Peyer's patch (tissue), 4 donors: ENCODE results near the gene ZNF148. TPM values are rescaled to one million over a fixed set of nuclear protein-coding genes. Genes with fewer than 3 reads are reported as not detected.
"Not testable (repeated sequence)": the region's sequence is repeated elsewhere in the genome, so short reads cannot be mapped to it uniquely, and the experiment has no call there.

ENCODE experiments used
- DNase-seq, 3 donors: peaks; one replicate each; pipeline ENCODE4 v3.0.0-alpha.2; 2017 to 2019
- H3K27ac ChIP-seq, 4 donors: fragments of 200-600 bp; sonication (generic); one replicate each; pipeline ENCODE4 v1.5.1; 2016 to 2019
- H3K27me3 ChIP-seq, 2 donors: fragments of 200-600 bp; sonication (generic); one replicate each; pipeline ENCODE4 v1.5.1; 2019
- H3K36me3 ChIP-seq, 3 donors: fragments of 200-600 bp; sonication (generic); one replicate each; pipeline ENCODE4 v1.5.1; 2016 to 2019
- H3K4me1 ChIP-seq, 4 donors: fragments of 200-600 bp; sonication (generic); one replicate each; pipeline ENCODE4 v1.5.1; 2016 to 2019
- H3K4me3 ChIP-seq, 4 donors: fragments of 200-600 bp; sonication (generic); 1 replicate in 3 of 4; 2 replicates in 1 of 4; pipeline ENCODE4 v1.5.1; 2016 to 2019; ENCODE audit warnings: mild to moderate bottlenecking in 1 of 4
- H3K9me3 ChIP-seq, 4 donors: fragments of 200-600 bp; sonication (generic); one replicate each; pipeline ENCODE4 v1.5.1; 2016 to 2019; ENCODE audit warnings: mild to moderate bottlenecking in 1 of 4
- POLR2A ChIP-seq, 2 donors: fragments of 450-650 bp; IDR thresholded peaks; one replicate each; pipeline ENCODE4 v1.5.1; 2017; ENCODE audit warnings: antibody characterized with exemption in 2 of 2, mild to moderate bottlenecking in 2 of 2, moderate library complexity in 2 of 2
- total RNA-seq, 4 donors: library from RNA; depleted of rRNA; stranded (reverse); fragments of >200 nt; gene quantifications; one replicate each; pipeline ENCODE4 v1.1.0, GENCODE V29; 2016
- TF ChIP-seq, protein P1 (sequence below), 6 experiments: fragments of 450-650 bp in 4 of 6; fragments of 200-600 bp in 2 of 6; sonication (generic) in 1 of 6; IDR thresholded peaks; one replicate each; pipeline ENCODE4 v1.5.1; 2017 to 2019; ENCODE audit warnings: antibody characterized with exemption in 6 of 6, mild to moderate bottlenecking in 3 of 6, moderate library complexity in 1 of 6

Gene ZNF148
- total RNA-seq, 4 donors from 2014 or later = 17.7 to 48.7 (median 24.7) TPM

- no peaks in the 10 kb centered on the region for H3K36me3 ChIP-seq
- TF ChIP-seq POLR2A (IDR thresholded peaks at IDR 0.05) = no peak
- TF ChIP-seq, protein P1, sequence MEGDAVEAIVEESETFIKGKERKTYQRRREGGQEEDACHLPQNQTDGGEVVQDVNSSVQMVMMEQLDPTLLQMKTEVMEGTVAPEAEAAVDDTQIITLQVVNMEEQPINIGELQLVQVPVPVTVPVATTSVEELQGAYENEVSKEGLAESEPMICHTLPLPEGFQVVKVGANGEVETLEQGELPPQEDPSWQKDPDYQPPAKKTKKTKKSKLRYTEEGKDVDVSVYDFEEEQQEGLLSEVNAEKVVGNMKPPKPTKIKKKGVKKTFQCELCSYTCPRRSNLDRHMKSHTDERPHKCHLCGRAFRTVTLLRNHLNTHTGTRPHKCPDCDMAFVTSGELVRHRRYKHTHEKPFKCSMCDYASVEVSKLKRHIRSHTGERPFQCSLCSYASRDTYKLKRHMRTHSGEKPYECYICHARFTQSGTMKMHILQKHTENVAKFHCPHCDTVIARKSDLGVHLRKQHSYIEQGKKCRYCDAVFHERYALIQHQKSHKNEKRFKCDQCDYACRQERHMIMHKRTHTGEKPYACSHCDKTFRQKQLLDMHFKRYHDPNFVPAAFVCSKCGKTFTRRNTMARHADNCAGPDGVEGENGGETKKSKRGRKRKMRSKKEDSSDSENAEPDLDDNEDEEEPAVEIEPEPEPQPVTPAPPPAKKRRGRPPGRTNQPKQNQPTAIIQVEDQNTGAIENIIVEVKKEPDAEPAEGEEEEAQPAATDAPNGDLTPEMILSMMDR (IDR thresholded peaks at IDR 0.05) = no peak
- H3K27me3 ChIP-seq = no peaks in the 10 kb centered on the region
- H3K27ac ChIP-seq = no peak overlapping the region
- no peak for DNase-seq
- no peaks in the 10 kb centered on the region for H3K9me3 ChIP-seq
- H3K4me3 ChIP-seq = no peak overlapping the region
- no peaks in the 10 kb centered on the region for H3K4me1 ChIP-seq
These were observed 14.2 kb upstream of the ZNF148 start for GRCh38 chr3:125389282-125389681.

DNA sequence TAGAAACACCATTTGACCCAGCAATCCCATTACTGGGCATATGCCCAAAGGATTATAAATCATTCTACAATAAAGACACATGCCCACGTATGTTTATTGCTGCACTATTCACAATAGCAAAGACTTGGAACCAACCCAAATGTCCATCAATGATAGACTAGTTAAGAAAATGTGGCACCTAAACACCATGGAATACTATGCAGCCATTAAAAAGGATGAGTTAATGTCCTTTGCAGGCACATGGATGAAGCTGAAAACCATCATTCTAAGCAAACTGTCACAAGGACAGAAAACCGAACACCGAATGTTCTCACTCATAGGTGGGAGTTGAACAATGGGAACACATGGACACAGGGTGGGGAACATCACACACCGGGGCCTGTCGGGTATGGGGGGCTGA, 13.2 kb upstream of the ZNF148 start:
- not testable (repeated sequence) for H3K27ac ChIP-seq, H3K27me3 ChIP-seq, H3K9me3 ChIP-seq, H3K36me3 ChIP-seq, DNase-seq, H3K4me1 ChIP-seq, H3K4me3 ChIP-seq

- no peaks in the 10 kb centered on the region for H3K27me3 ChIP-seq
- no peak for TF ChIP-seq POLR2A (IDR thresholded peaks at IDR 0.05)
- TF ChIP-seq, protein P1 (IDR thresholded peaks at IDR 0.05) = no peak
- H3K9me3 ChIP-seq = no peaks in the 10 kb centered on the region
- H3K4me3 ChIP-seq = no peak overlapping the region
- no peak for DNase-seq
- no peak overlapping the region for H3K27ac ChIP-seq
- H3K36me3 ChIP-seq = no peaks in the 10 kb centered on the region
- no peaks in the 10 kb centered on the region for H3K4me1 ChIP-seq
These were observed 11.7 kb upstream of the ZNF148 start for GRCh38 chr3:125386811-125387210.

- Histone ChIP-seq H3K36me3 (no peaks in the 10 kb centered on the region), H3K27ac (no peak overlapping the region), H3K4me3 (no peak overlapping the region), H3K9me3 (no peaks in the 10 kb centered on the region), H3K27me3 (no peaks in the 10 kb centered on the region), H3K4me1 (no peaks in the 10 kb centered on the region)
- TF ChIP-seq, protein P1 (IDR thresholded peaks at IDR 0.05) = no peak
- TF ChIP-seq POLR2A (IDR thresholded peaks at IDR 0.05) = no peak
- DNase-seq = no peak
These were observed 8.6 kb upstream of the ZNF148 start for GRCh38 chr3:125383744-125384143.

- Histone ChIP-seq H3K27me3 (no peaks in the 10 kb centered on the region), H3K9me3 (no peaks in the 10 kb centered on the region), H3K27ac (no peak overlapping the region), H3K4me1 (no peaks in the 10 kb centered on the region), H3K36me3 (no peaks in the 10 kb centered on the region), H3K4me3 (no peak overlapping the region)
- no peak for DNase-seq
- TF ChIP-seq POLR2A (IDR thresholded peaks at IDR 0.05) = no peak
- TF ChIP-seq, protein P1 (IDR thresholded peaks at IDR 0.05) = no peak
These were observed 7.2 kb upstream of the ZNF148 start for GRCh38 chr3:125382298-125382697.

- no peak overlapping the region for H3K27ac ChIP-seq
- TF ChIP-seq, protein P1 (IDR thresholded peaks at IDR 0.05) = no peak
- TF ChIP-seq POLR2A (IDR thresholded peaks at IDR 0.05) = no peak
- H3K4me1 ChIP-seq = no peaks in the 10 kb centered on the region
- H3K4me3 ChIP-seq = no peak overlapping the region
- no peaks in the 10 kb centered on the region for H3K9me3 ChIP-seq
- no peaks in the 10 kb centered on the region for H3K36me3 ChIP-seq
- H3K27me3 ChIP-seq = no peaks in the 10 kb centered on the region
- no peak for DNase-seq
These were observed 6.6 kb upstream of the ZNF148 start for GRCh38 chr3:125381743-125382142.
